Testis (tissue), 3 donors: Measurements from ENCODE around the gene ZBTB7C. TPM values are rescaled to one million over a fixed set of nuclear protein-coding genes. Genes with fewer than 3 reads are reported as not detected.

ENCODE experiments used
- DNase-seq: peaks from one replicate; pipeline ENCODE4 v3.0.0-alpha.2; 2019
- H3K27ac ChIP-seq, 2 donors: fragments of 200-600 bp; sonication (generic); one replicate each; pipeline ENCODE4 v1.5.1; 2019
- H3K27me3 ChIP-seq: fragments of 200-600 bp; sonication (generic); one replicate; pipeline ENCODE4 v1.5.1; 2019
- H3K36me3 ChIP-seq: fragments of 200-600 bp; sonication (generic); one replicate; pipeline ENCODE4 v1.5.1; 2017; ENCODE audit warnings: low read depth; ENCODE audit errors: missing control alignments
- H3K4me1 ChIP-seq: fragments of 200-600 bp; sonication (generic); one replicate; pipeline ENCODE4 v1.5.1; 2019
- H3K4me3 ChIP-seq, 2 donors: fragments of 200-600 bp; sonication (generic); one replicate each; pipeline ENCODE4 v1.5.1; 2017 to 2019
- H3K9me3 ChIP-seq: fragments of 200-600 bp; sonication (generic); one replicate; pipeline ENCODE4 v1.5.1; 2017
- POLR2A ChIP-seq: fragments of 450-650 bp; IDR thresholded peaks from one replicate; pipeline ENCODE4 v1.6.1; 2017; ENCODE audit warnings: antibody characterized with exemption, mild to moderate bottlenecking, moderate library complexity
- WGBS, 2 donors: methylation state at CpG; one replicate each; pipeline ENCODE4 v1.1.5; 2018; 5-methylcytosine and 5-hydroxymethylcytosine counted together
- intact Hi-C: fragments of 100-400 bp; cut with DNase I; formaldehyde crosslinking; loops from one replicate; pipeline ENCODE4 v1.15.1; 2023; ENCODE audit warnings: low total_unique reads
- polyA plus RNA-seq: library from polyadenylated mRNA; stranded (reverse); fragments of 350-450 nt; fragmentation: Illumina TruSeq; extraction: RNeasy Lipid Tissue Mini Kit (QIAGEN cat#74804); gene quantifications from one replicate; pipeline ENCODE4 v1.2.3, GENCODE V29; 2014; ENCODE audit warnings: low read depth, low replicate concordance; ENCODE audit not compliant: insufficient read depth
- total RNA-seq, 2 donors: library from RNA; depleted of rRNA; stranded (reverse); fragments of >200 nt; gene quantifications; one replicate each; pipeline ENCODE4 v1.2.3, GENCODE V29; 2016
- TF ChIP-seq, protein P1 (sequence below), 3 experiments: fragments of 450-650 bp in 2 of 3; fragments of 200-600 bp in 1 of 3; sonication (generic) in 1 of 3; IDR thresholded peaks; one replicate each; pipeline ENCODE4 v1.5.1; 2016 to 2019; ENCODE audit warnings: antibody characterized with exemption in 3 of 3, mild to moderate bottlenecking in 2 of 3, moderate library complexity in 1 of 3

ZBTB7C gene
- total and polyA plus RNA-seq, 3 donors from 2014 or later = 14.1 to 65.4 (median 42.4) TPM

DNA sequence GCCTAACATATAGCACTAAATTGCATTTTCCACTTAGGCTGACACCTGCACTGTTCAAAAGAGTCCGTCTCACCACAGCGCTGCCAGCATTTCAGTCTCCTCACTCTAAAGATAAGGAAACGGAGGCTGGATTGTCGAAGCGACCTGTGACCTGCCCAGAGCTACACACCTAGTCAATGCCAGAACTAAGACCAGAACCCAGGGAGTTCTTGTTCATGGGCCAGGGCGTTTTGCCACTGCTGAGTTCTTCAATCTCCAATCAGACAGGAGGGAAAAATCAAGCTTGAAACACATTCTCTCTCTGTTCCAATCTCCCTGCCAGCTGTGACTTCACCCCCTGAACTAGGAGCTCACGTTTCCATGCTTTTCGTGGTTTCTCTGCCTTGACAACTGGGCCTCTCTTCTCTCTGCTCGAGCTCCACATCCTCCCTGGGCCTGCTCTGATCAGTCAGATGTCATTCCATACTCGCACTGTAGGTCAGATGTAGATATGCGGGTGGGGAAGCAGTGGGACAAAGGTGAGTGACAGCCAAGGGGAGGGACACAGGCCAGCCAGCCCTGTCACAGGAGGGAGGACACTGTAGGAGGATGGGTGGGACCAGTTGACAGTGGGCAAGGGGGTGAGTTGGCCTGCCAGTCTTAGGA is 257.6 kb downstream of the ZBTB7C start:
- 62 to 76% methylated on average over 11 of the region's 11 CpGs for WGBS, 2 donors
- Histone ChIP-seq H3K9me3 (no peaks in the 10 kb centered on the region), H3K4me1 (no peaks in the 10 kb centered on the region), H3K27ac (no peak overlapping the region), H3K27me3 (no peaks in the 10 kb centered on the region), H3K36me3 (no peaks in the 10 kb centered on the region), H3K4me3 (no peak overlapping the region)
- peak; percentile 11 for DNase-seq
- TF ChIP-seq POLR2A = no peak
- TF ChIP-seq, protein P1, sequence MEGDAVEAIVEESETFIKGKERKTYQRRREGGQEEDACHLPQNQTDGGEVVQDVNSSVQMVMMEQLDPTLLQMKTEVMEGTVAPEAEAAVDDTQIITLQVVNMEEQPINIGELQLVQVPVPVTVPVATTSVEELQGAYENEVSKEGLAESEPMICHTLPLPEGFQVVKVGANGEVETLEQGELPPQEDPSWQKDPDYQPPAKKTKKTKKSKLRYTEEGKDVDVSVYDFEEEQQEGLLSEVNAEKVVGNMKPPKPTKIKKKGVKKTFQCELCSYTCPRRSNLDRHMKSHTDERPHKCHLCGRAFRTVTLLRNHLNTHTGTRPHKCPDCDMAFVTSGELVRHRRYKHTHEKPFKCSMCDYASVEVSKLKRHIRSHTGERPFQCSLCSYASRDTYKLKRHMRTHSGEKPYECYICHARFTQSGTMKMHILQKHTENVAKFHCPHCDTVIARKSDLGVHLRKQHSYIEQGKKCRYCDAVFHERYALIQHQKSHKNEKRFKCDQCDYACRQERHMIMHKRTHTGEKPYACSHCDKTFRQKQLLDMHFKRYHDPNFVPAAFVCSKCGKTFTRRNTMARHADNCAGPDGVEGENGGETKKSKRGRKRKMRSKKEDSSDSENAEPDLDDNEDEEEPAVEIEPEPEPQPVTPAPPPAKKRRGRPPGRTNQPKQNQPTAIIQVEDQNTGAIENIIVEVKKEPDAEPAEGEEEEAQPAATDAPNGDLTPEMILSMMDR (IDR thresholded peaks at IDR 0.05) = no peak
- intact Hi-C loops = no loop called here

DNA sequence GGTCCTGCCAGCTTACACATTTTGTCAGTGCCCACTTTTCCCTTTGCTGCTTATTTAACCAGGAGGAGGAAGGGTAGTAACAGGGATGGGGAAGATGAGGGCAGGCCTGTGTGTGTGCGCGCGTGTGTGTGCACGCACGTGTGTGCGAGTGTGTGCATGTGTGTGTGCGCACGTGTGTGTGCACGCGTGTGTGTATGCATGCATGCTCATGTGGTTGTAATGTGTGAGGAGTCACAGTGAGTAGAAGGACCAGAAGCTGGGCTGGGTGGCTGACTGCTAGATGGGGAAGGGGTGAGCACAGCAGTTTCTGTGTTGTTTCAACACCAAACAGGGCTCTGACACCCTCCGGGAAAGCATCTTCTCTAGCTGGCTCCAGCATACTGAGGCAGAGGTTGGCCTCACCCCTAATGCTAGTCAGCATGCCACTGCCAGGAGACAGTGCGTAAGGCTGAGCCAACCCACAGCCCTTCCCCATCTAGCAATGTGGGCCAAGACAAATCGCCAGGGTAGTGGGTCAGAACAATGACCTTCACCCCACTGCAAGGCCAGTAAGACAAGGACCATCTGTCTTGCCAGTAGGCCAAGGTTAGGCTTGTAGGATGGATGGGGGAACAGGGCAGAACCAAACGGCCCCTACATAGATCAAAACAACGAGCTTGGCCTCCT is 260.0 kb downstream of the ZBTB7C start:
- intact Hi-C loops = no loop called here
- no peaks in the 10 kb centered on the region for H3K9me3 ChIP-seq
- no peak for TF ChIP-seq POLR2A
- TF ChIP-seq, protein P1 (IDR thresholded peaks at IDR 0.05) = no peak
- no peaks in the 10 kb centered on the region for H3K36me3 ChIP-seq
- no peak overlapping the region for H3K27ac ChIP-seq
- H3K4me1 ChIP-seq = no peaks in the 10 kb centered on the region
- no peak overlapping the region for H3K4me3 ChIP-seq
- H3K27me3 ChIP-seq = no peaks in the 10 kb centered on the region
- 73 to 74% methylated on average over 14 to 15 of the region's 15 CpGs for WGBS, 2 donors
- no peak for DNase-seq

GRCh38 chr18:48142994-48143393 is 266.2 kb downstream of the ZBTB7C start:
- Histone ChIP-seq H3K4me3 (no peak overlapping the region), H3K4me1 (peaks cover 15% of the 10 kb centered on the region), H3K9me3 (no peaks in the 10 kb centered on the region), H3K36me3 (no peaks in the 10 kb centered on the region), H3K27ac (no peak overlapping the region), H3K27me3 (no peaks in the 10 kb centered on the region)
- intact Hi-C loops = no loop called here
- WGBS, 2 donors = 96 to 100% methylated on average over 1 of the region's 1 CpG
- no peak for DNase-seq
- TF ChIP-seq, protein P1 (IDR thresholded peaks at IDR 0.05) = no peak

- no peaks in the 10 kb centered on the region for H3K9me3 ChIP-seq
- DNase-seq = no peak
- no peaks in the 10 kb centered on the region for H3K27me3 ChIP-seq
- H3K4me1 ChIP-seq = peaks cover 15% of the 10 kb centered on the region
- TF ChIP-seq POLR2A = no peak
- TF ChIP-seq, protein P1 (IDR thresholded peaks at IDR 0.05) = no peak
- H3K27ac ChIP-seq = no peak overlapping the region
- no peaks in the 10 kb centered on the region for H3K36me3 ChIP-seq
- intact Hi-C loops = no loop called here
- H3K4me3 ChIP-seq = no peak overlapping the region
- WGBS, 2 donors = 86% methylated on average over 3 of the region's 3 CpGs; no CpG with 5 or more reads in 1 of the 2 donors
Observed at GRCh38 chr18:48142353-48142752, 266.8 kb downstream of the ZBTB7C start.
